Dendritic cell treated with granulocyte-macrophage colony-stimulating factor and Interleukin-4, amounts not matched to agents 40 ng/mL and 50 ng/mL, for 4 days (primary cell): ENCODE data around the gene LMX1B.
"Not testable (repeated sequence)": the region's sequence is repeated elsewhere in the genome, so short reads cannot be mapped to it uniquely, and the experiment has no call there.

Source experiments
- H3K27ac Mint-ChIP-seq: one replicate; pipeline ENCODE4 v1.8.0; 2022; ENCODE audit warnings: mild to moderate bottlenecking, mixed read lengths
- H3K27me3 Mint-ChIP-seq: one replicate; pipeline ENCODE4 v1.8.0; 2022; ENCODE audit warnings: mild to moderate bottlenecking, mixed read lengths
- H3K36me3 Mint-ChIP-seq: one replicate; pipeline ENCODE4 v1.8.0; 2022; ENCODE audit warnings: low read depth, mixed read lengths
- H3K4me1 Mint-ChIP-seq: one replicate; pipeline ENCODE4 v1.8.0; 2022; ENCODE audit warnings: low read depth, mixed read lengths
- H3K4me3 Mint-ChIP-seq: one replicate; pipeline ENCODE4 v1.8.0; 2022; ENCODE audit warnings: mild to moderate bottlenecking, moderate library complexity, mixed read lengths
- H3K9me3 Mint-ChIP-seq: one replicate; pipeline ENCODE4 v1.8.0; 2022; ENCODE audit warnings: mixed read lengths
- intact Hi-C: fragments of 100-400 bp; cut with micrococcal nuclease; formaldehyde crosslinking; loops from one replicate; pipeline ENCODE4 v1.15.0; 2022

The LMX1B gene

DNA sequence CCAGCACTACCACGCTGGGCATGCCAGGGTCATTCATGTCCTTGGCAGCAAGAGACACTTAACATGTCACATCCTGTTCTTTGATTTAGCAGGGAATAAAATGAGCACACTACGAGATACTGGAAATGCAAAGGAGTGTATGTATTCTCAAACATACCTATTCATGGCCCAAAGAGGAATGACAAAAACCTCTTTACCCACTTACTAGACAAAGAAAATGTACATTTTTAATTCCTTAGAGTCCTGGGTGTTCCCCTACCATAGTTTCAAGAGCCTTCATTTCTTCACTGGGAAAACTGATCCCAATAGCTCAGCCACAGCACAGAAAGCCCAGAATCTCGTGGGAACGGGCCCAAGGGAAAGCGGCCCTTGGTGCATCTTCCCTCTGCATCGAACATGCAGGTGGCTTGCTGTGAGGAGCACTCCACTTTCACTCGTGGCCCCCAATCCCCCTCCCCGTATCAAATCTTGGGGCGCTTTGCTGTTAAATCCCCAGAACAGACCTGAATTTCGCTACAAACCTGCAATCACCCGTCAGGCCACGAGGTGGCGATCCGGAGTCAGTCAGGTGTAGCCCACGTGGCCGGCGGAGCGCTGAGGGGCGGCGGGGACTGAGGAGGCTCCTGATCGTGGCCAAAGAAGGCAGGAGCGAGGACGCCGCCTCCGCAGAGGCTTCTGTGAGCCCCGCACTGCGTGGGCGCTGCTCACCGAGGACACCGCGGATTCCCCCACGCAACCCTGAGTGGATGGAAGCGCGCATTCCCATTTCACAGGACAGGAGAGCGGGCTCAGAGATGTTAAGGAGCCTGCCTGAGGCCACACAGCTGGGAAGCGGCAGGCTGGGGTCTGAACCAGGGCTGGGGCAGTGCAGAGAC, 91.4 kb downstream of the LMX1B start:
- peaks cover 39% of the 10 kb centered on the region for H3K4me1 Mint-ChIP-seq
- peaks cover 64% of the 10 kb centered on the region for H3K27me3 Mint-ChIP-seq
- peak overlapping the region; percentile 75 for H3K27ac Mint-ChIP-seq
- no peaks in the 10 kb centered on the region for H3K36me3 Mint-ChIP-seq
- intact Hi-C loops: loop anchor here (2.0 kb wide), 1 partner anchor 18 kb away; no protein-coding TSS in a partner anchor
- no peaks in the 10 kb centered on the region for H3K9me3 Mint-ChIP-seq
- H3K4me3 Mint-ChIP-seq: peak overlapping the region; percentile 65

DNA sequence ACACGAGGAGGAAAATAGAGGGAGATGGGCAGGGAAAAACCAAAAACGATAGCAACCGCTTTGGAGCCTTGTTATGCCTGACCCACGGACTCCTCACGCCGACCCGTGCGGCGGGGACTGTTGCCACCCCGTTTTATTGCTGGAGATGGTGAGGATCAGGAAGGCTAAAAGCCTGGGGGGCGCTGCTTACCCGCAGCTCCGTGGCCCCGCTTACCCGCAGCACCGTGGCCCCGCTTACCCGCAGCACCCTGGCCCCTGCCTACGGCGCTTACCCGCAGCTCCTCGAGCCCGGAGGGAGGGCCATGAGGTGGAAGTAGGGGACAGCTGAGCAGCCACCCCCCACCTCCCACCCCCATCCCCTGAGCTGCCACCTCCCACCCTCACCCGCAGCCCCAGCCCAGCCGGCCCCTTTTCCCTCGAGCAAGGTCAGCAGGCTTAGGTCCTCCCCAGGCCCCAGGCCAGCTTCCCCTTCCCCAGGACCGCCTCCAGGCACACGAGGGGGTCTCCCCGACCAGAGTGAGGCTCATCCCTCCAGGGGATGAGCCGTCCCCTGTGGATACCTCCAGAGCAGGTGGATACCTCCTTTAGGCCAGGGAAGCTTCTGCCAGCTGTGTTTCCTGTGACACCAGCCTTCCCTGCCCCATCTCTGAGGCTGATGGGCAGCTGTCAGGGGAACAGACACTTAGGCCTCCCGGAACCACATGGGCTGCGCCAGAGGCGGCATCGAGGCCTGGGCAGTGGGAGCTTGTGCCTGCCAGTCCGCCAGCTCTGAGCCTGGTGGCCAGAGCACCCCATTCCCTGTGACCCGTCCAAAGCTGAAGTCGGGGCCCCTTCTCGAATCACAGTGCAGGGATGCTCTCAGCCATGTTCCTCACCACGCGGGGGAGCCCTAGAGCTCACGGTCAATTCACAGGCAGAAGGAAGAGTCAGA, 92.3 kb downstream of the LMX1B start:
- Mint-ChIP-seq H3K27ac (peak overlapping the region; percentile 75), H3K36me3 (no peaks in the 10 kb centered on the region)

DNA sequence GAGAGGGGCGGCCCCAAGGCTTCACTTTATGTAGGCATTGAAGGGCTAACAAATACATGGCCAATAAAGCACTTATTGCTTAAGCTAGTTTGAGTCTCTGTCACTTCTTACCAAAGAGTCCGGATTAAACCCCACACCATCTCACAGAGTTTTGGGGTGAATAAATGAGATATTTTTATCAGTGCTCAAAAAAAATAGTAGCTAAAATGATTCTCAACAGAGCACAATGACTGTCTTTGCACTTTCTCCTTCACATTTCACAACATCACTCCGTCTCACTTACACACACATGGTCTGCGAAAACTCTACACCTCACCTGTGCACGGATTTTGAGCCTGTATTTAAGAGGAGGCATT, 92.9 kb downstream of the LMX1B start:
- intact Hi-C loops: loop anchor here (1.0 kb wide), 1 partner anchor 76 kb away; no protein-coding TSS in a partner anchor
- Mint-ChIP-seq H3K27ac (no peak overlapping the region), H3K36me3 (no peaks in the 10 kb centered on the region), H3K4me3 (no peak overlapping the region), H3K9me3 (no peaks in the 10 kb centered on the region), H3K27me3 (peaks cover 54% of the 10 kb centered on the region), H3K4me1 (peaks cover 39% of the 10 kb centered on the region)

More for the DNA sequence above, 92.3 kb downstream of the LMX1B start:
- intact Hi-C loops: loop anchor here (1.0 to 2.0 kb wide), 2 partner anchors 17 to 76 kb away; no protein-coding TSS in a partner anchor
- Mint-ChIP-seq H3K9me3 (no peaks in the 10 kb centered on the region), H3K4me1 (peaks cover 39% of the 10 kb centered on the region), H3K27me3 (peaks cover 61% of the 10 kb centered on the region), H3K4me3 (peak overlapping the region; percentile 65)

DNA sequence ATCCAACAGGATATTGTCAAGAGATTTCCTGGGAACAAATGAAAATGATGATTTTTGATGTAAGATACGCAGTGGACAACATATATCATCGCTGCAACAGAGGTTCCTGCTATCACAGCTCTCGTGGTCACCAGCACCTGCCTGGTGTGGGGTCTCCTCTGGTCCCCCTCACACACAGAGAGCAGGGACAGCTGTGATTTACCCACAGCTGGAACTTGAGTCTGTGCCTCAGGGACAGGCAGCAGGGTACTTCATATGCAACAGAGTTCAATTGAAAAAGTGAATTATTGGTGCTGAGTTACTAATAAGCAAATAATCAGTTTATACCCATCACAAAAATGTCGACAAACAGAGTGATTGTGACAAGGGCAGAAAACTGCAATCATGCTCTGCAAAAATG, 93.4 kb downstream of the LMX1B start:
- peaks cover 39% of the 10 kb centered on the region for H3K4me1 Mint-ChIP-seq
- H3K36me3 Mint-ChIP-seq: no peaks in the 10 kb centered on the region
- no peaks in the 10 kb centered on the region for H3K9me3 Mint-ChIP-seq
- intact Hi-C loops: no loop called here
- H3K27me3 Mint-ChIP-seq: peaks cover 50% of the 10 kb centered on the region
- no peak overlapping the region for H3K27ac Mint-ChIP-seq
- H3K4me3 Mint-ChIP-seq: no peak overlapping the region

DNA sequence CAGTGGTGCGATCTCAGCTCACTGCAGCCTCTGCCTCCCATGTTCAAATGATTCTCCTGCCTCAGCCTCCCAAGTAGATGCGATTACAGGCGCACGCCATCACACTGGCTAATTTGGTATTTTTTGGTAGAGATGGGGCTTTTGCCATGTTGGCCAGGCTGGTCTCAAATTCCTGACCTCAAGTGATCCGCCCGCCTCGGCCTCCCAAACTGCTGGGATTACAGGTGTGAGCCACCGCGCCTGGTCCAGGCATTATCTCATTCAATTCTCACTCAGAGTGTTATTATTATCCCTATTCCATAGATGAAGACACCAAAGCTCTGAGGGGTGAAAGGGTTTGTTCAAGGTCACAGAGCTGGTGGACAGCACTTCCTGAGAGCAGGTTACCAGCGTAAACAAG, 94.0 kb downstream of the LMX1B start:
- H3K9me3 Mint-ChIP-seq, H3K4me3 Mint-ChIP-seq, intact Hi-C loops, H3K36me3 Mint-ChIP-seq: not testable (repeated sequence)
- H3K4me1 Mint-ChIP-seq: peaks cover 39% of the 10 kb centered on the region
- H3K27me3 Mint-ChIP-seq: peaks cover 44% of the 10 kb centered on the region
- peak overlapping the region; percentile 70 for H3K27ac Mint-ChIP-seq

DNA sequence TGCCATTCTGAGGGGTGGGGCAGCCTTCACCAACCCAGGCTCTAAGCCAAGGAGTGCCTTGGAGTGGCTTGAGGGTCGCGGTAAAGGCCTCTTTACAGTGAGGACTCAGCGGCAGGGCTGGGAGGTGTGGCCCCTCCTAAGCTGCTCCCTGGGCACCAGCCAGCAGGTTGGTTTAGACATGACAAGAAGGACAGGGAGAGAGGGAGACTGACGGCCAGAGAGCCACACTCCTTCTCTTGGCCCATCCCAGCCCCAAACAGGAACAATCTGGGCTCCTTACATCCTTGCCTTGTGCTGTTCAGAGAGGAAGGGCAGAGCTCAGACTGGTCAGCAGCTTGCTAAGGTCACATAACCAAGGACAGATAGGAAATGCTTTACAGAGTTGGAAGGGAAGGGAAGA, 94.5 kb downstream of the LMX1B start:
- Mint-ChIP-seq H3K4me1 (peaks cover 39% of the 10 kb centered on the region), H3K36me3 (no peaks in the 10 kb centered on the region), H3K4me3 (no peak overlapping the region), H3K27me3 (peaks cover 39% of the 10 kb centered on the region), H3K27ac (peak overlapping the region; percentile 70), H3K9me3 (no peaks in the 10 kb centered on the region)
- intact Hi-C loops: no loop called here

DNA sequence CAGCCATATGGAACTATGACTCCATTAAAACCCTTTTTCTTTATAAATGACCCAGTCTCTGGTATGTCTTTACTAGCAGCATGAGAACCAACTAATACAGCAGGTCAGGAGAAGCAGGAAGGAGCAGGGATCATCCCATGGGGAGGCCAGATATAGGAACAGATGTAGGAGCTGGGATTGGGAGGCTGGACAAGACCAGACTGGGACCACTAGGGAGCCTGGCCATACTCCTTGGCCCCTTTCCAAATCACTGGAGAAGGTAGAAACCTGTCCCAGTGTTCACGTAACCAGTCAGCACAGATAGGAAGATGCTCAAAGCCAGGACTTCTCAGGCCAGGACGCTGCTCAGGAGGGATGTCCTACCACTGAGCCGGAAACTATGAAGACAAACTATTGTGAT, 95.5 kb downstream of the LMX1B start:
- peaks cover 28% of the 10 kb centered on the region for H3K27me3 Mint-ChIP-seq
- intact Hi-C loops: no loop called here
- no peak overlapping the region for H3K27ac Mint-ChIP-seq
- H3K36me3 Mint-ChIP-seq: no peaks in the 10 kb centered on the region
- no peak overlapping the region for H3K4me3 Mint-ChIP-seq
- H3K9me3 Mint-ChIP-seq: no peaks in the 10 kb centered on the region
- H3K4me1 Mint-ChIP-seq: peaks cover 35% of the 10 kb centered on the region

DNA sequence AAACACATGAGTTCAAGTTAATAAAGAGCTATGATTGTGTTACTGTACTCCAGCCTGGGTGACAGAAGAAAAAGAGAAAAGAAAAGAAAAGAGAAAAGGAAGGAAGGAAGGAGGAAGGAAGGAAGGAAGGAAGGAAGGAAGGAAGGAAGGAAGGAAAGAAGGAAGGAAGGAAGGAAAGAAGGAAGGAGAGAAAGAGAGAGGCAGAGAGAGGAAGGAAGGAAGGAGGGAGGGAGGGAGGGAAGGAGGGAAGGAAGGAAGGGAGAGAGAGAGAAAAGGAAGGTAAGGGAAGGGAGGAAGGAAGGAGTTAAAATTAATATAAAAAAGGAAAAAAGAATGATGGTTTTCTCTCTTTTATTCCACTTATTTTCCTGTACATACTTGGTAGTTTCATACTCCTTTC, 101.7 kb downstream of the LMX1B start:
- no peak overlapping the region for H3K4me3 Mint-ChIP-seq
- H3K27me3 Mint-ChIP-seq: no peaks in the 10 kb centered on the region
- H3K9me3 Mint-ChIP-seq: no peaks in the 10 kb centered on the region
- no peaks in the 10 kb centered on the region for H3K36me3 Mint-ChIP-seq
- no peak overlapping the region for H3K27ac Mint-ChIP-seq
- intact Hi-C loops: no loop called here
- H3K4me1 Mint-ChIP-seq: peaks cover 27% of the 10 kb centered on the region

DNA sequence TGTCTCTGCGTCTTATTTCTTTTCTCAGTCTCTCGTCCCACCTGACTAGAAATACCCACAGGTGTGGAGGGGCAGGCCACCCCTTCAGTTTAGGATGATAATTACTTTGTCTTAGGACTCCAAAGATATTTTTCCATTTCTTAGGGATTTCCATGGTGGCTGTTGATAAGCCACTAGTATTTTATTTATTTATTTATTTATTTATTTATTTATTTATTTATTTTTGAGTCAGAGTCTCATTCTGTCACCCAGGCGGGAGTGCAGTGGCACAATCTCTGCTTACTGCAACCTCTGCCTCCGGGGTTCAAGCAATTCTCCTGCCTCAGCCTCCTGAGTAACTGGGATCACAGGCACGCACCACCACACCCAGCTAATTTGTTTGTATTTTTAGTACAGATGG, 103.7 kb downstream of the LMX1B start:
- H3K4me3 Mint-ChIP-seq, intact Hi-C loops, H3K27me3 Mint-ChIP-seq, H3K27ac Mint-ChIP-seq, H3K36me3 Mint-ChIP-seq, H3K9me3 Mint-ChIP-seq: not testable (repeated sequence)
- H3K4me1 Mint-ChIP-seq: peaks cover 46% of the 10 kb centered on the region

DNA sequence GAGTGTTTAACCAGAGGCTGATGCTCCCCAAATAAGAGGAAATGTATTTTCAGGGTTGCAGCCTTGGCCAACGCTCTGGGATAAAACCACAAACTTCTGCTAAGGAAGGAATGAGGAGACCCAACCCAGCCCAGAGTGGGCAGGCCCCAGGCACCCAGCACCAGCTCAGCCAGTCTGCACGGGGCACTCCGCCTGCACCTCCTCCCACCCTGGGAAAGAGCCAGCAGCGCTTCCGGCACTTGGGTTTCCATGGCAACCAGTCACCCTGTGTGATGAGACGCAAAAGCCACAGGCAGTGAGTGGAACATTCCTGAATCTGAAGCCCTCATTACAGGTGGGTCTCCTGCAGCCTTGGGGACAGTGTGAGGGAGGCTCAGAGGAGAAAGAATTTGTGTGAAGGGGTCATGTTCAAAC, 105.9 kb downstream of the LMX1B start:
- peak overlapping the region; percentile 54 for H3K4me3 Mint-ChIP-seq
- peaks cover 4% of the 10 kb centered on the region for H3K27me3 Mint-ChIP-seq
- peaks cover 59% of the 10 kb centered on the region for H3K4me1 Mint-ChIP-seq
- peaks cover 4% of the 10 kb centered on the region for H3K36me3 Mint-ChIP-seq
- intact Hi-C loops: no loop called here
- H3K27ac Mint-ChIP-seq: peak overlapping the region; percentile 91
- H3K9me3 Mint-ChIP-seq: no peaks in the 10 kb centered on the region

DNA sequence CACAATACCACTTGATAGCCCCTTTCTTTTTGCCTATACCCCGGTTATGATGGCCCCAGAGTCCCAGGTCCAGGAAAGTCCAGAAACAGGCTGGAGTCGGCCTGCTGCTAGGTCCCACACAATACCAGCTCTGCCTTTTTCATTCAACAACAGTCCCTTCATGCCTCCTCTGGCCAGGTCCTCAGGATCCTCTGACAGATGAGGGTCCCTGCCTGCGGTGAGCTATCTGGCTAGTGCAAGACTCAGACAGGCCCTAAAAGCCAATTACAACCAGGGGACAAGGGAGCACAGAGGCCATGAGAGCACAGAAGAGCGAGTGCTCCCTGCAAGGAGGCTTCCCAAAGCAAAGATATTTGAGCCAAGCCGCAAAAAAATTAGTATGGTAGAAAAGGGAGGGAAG, 106.3 kb downstream of the LMX1B start:
- Mint-ChIP-seq H3K4me1 (peaks cover 59% of the 10 kb centered on the region), H3K9me3 (no peaks in the 10 kb centered on the region), H3K27me3 (peaks cover 4% of the 10 kb centered on the region), H3K36me3 (peaks cover 4% of the 10 kb centered on the region), H3K4me3 (peak overlapping the region; percentile 54), H3K27ac (peak overlapping the region; percentile 91)
- intact Hi-C loops: no loop called here

DNA sequence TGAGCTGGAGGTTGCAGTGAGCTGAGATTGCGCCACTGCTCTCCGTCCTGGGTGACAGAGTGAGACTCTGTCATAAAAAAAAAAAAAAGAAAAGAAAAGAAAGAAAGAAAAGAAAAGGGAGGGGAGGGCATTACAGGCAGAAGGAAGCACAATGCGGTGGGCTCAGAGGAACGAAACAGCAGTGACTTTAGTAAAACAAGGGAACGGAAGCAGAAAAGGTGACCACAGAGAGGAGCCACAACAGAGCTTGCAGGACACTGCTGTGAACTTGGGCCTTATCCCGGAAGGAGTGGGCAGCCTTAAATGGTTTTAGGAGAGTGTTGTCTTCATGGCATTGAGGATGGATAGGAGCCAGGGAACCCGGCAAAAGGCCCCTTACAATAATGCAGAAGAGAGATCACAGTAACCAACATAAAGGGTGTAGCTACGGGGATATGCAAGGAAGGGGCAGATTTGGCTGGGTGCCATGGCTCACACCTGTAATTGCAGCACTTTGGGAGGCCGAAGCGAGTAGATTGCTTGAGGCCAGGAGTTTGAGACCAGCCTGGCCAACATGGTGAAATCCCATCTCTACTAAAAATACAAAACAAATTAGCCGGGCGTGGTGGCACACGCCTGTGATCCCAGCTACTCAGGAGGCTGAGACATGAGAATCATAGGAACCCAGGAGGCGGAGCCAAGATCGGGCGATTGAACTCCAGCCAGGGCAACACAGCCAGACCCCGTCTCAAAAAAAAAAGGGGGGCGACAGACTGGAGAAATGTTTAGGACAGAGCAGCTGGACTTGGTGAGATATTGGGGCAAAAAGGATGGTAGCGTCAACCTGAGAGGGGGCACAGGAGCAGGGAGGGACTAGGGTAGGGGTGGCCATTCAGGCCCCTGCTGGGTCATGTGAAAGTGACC, 107.2 kb downstream of the LMX1B start:
- Mint-ChIP-seq H3K9me3 (no peaks in the 10 kb centered on the region), H3K27me3 (peaks cover 7% of the 10 kb centered on the region), H3K4me3 (peak overlapping the region; percentile 54), H3K27ac (peak overlapping the region; percentile 91), H3K36me3 (peaks cover 4% of the 10 kb centered on the region), H3K4me1 (peaks cover 59% of the 10 kb centered on the region)
- intact Hi-C loops: no loop called here

DNA sequence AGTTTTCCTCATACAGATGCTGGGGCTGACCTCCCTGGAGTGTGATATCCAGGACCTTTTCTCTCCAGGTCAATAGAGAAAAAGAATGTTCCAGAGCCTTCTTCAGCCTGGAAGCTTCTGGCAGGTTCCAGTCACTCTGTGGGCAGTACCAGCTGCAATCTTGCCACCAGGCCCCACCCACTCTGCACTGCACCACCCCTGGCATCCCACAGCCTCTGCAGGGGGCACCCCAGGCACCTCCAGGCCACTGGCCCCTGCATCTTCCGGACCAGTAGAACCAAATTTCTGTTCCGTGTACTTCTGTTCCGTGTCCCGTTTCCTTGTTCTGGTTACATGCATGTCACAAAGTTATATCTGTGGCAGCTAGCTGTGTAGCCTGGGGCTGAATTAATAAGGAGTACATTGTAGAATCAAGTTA, 107.8 kb downstream of the LMX1B start:
- peaks cover 4% of the 10 kb centered on the region for H3K36me3 Mint-ChIP-seq
- peak overlapping the region; percentile 91 for H3K27ac Mint-ChIP-seq
- H3K27me3 Mint-ChIP-seq: peaks cover 9% of the 10 kb centered on the region
- peaks cover 59% of the 10 kb centered on the region for H3K4me1 Mint-ChIP-seq
- no peaks in the 10 kb centered on the region for H3K9me3 Mint-ChIP-seq
- intact Hi-C loops: no loop called here
- peak overlapping the region; percentile 84 for H3K4me3 Mint-ChIP-seq
